22Rv1 (cell line): ENCODE data around the gene ENTREP3.

Experiments used
- ZFX ChIP-seq: fragments of 450-650 bp; IDR thresholded peaks from 2 replicates; pipeline ENCODE4 v1.6.1; 2017; ENCODE audit warnings: antibody characterized with exemption, borderline replicate concordance
- TF ChIP-seq, protein P1 (sequence below): fragments of 450-650 bp; IDR thresholded peaks from 2 replicates; pipeline ENCODE4 v1.5.1; 2017; ENCODE audit warnings: mild to moderate bottlenecking

DNA sequence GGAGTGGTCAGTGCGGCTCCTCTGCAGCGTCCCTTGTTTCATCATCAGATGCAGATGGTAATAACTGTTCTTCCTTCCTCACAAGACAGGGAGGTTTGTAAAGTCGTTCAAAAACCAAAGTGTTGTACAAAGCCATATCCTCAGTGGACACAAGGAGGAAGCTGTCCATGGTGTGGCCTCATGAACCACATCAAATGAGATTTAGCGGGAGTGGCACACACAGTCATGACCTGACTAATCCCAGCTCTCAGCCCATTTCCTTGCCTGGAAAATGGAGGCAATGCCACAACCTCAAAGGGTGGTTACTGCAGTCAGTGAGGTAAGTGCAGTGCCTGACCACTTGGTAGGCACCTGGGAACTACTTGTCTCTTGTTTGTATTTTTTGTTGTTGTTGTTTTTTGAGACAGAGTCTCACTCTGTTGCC, 13.4 kb downstream of the ENTREP3 start:
- TF ChIP-seq, protein P1, sequence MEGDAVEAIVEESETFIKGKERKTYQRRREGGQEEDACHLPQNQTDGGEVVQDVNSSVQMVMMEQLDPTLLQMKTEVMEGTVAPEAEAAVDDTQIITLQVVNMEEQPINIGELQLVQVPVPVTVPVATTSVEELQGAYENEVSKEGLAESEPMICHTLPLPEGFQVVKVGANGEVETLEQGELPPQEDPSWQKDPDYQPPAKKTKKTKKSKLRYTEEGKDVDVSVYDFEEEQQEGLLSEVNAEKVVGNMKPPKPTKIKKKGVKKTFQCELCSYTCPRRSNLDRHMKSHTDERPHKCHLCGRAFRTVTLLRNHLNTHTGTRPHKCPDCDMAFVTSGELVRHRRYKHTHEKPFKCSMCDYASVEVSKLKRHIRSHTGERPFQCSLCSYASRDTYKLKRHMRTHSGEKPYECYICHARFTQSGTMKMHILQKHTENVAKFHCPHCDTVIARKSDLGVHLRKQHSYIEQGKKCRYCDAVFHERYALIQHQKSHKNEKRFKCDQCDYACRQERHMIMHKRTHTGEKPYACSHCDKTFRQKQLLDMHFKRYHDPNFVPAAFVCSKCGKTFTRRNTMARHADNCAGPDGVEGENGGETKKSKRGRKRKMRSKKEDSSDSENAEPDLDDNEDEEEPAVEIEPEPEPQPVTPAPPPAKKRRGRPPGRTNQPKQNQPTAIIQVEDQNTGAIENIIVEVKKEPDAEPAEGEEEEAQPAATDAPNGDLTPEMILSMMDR: no peak
- TF ChIP-seq ZFX: no peak
